DOHH2 (cell line): ENCODE measurements around the gene ERN1.

Experiments used
- H3F3A ChIP-seq: fragments of 200-600 bp; sonication (generic), shearing (Covaris generic); 2 replicates; pipeline ENCODE4 v1.6.0; 2016; ENCODE audit warnings: antibody characterized with exemption, mild to moderate bottlenecking; ENCODE audit not compliant: control insufficient read depth, insufficient read depth
- H3K27ac ChIP-seq: fragments of 200-600 bp; sonication (generic); 2 replicates; pipeline ENCODE4 v1.5.1; 2014; ENCODE audit warnings: low read depth, mild to moderate bottlenecking, low read length, moderate library complexity
- H3K27me3 ChIP-seq: fragments of 200-600 bp; sonication (generic); 2 replicates; pipeline ENCODE4 v1.6.1; 2014; ENCODE audit warnings: mild to moderate bottlenecking, low read length, mixed read lengths; ENCODE audit not compliant: control insufficient read depth
- H3K36me3 ChIP-seq: fragments of 200-600 bp; sonication (generic); 2 replicates; pipeline ENCODE4 v1.6.1; 2014; ENCODE audit warnings: mild to moderate bottlenecking, low read length, moderate library complexity, mixed read lengths; ENCODE audit not compliant: control insufficient read depth
- H3K4me1 ChIP-seq: fragments of 200-600 bp; sonication (generic); 2 replicates; pipeline ENCODE4 v1.6.1; 2014; ENCODE audit warnings: mild to moderate bottlenecking, low read length, mixed read lengths; ENCODE audit not compliant: control insufficient read depth
- H3K4me2 ChIP-seq: fragments of 200-600 bp; sonication (generic); 2 replicates; pipeline ENCODE4 v1.6.0; 2014; ENCODE audit warnings: mild to moderate bottlenecking, low read length, moderate library complexity
- H3K4me3 ChIP-seq: fragments of 200-600 bp; sonication (generic); 2 replicates; pipeline ENCODE4 v1.5.1; 2014; ENCODE audit warnings: mild to moderate bottlenecking, low read length, mixed read lengths
- H3K79me2 ChIP-seq: fragments of 200-600 bp; sonication (generic); 2 replicates; pipeline ENCODE4 v1.6.1; 2014; ENCODE audit warnings: mild to moderate bottlenecking, low read length, mixed read lengths; ENCODE audit not compliant: control insufficient read depth
- H3K9me2 ChIP-seq: fragments of 200-600 bp; sonication (generic); replicated peaks from 2 replicates; pipeline ENCODE4 v1.6.1; 2014; ENCODE audit warnings: mild to moderate bottlenecking, low read length, mixed read lengths; ENCODE audit not compliant: control insufficient read depth
- H3K9me3 ChIP-seq: fragments of 200-600 bp; sonication (generic); 2 replicates; pipeline ENCODE4 v1.6.1; 2014; ENCODE audit warnings: antibody characterized with exemption, low read length, mixed read lengths; ENCODE audit not compliant: control insufficient read depth, insufficient read depth
- H4K20me1 ChIP-seq: fragments of 200-600 bp; sonication (generic); 2 replicates; pipeline ENCODE4 v1.6.0; 2014; ENCODE audit warnings: low read depth, mild to moderate bottlenecking, antibody characterized with exemption, low read length, moderate library complexity; ENCODE audit not compliant: control insufficient read depth, insufficient read depth
- CTCF ChIP-seq: fragments of 200-600 bp; sonication (generic); IDR thresholded peaks from one replicate; pipeline ENCODE4 v1.5.1; 2014; ENCODE audit warnings: antibody characterized with exemption, mild to moderate bottlenecking, low read depth, low read length; ENCODE audit not compliant: poor library complexity, severe bottlenecking
- EZH2phosphoT487 ChIP-seq: fragments of 200-600 bp; sonication (generic); IDR thresholded peaks from 2 replicates; pipeline ENCODE4 v1.6.1; 2017; ENCODE audit warnings: borderline replicate concordance, mild to moderate bottlenecking, antibody characterized with exemption, low read length, moderate library complexity, mixed read lengths

Gene ERN1

DNA sequence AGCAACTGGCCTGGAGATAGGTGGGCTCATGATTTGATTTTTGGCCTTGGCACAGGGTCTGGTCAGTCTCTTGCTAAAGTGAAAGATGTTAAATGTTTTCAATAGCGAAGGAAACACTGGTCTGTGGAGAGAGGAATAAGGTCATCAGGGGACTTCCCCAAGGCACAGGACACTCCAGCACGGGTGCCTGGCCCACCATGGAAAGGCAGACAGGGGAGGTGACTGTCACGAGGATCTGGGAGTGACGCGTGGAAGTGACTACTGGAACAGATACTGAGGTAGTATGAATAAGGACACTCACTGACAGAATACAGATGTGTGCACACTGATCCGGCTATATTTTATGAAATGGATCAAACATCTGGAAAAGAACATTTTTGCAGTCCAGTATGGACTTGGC is 92.8 kb downstream of the ERN1 start:
- Histone ChIP-seq H3F3A (no peaks in the 10 kb centered on the region), H3K79me2 (no peaks in the 10 kb centered on the region), H3K4me1 (no peaks in the 10 kb centered on the region), H3K9me3 (no peaks in the 10 kb centered on the region), H3K4me3 (no peak overlapping the region), H3K4me2 (no peak overlapping the region), H3K27me3 (0 out of 2 replicates have a peak, but pooled peaks cover 3% of the 10 kb centered on the region), H3K36me3 (no peaks in the 10 kb centered on the region), H3K27ac (no peak overlapping the region), H4K20me1 (no peaks in the 10 kb centered on the region), H3K9me2 (no peaks in the 10 kb centered on the region)
- no peak for TF ChIP-seq EZH2phosphoT487

DNA sequence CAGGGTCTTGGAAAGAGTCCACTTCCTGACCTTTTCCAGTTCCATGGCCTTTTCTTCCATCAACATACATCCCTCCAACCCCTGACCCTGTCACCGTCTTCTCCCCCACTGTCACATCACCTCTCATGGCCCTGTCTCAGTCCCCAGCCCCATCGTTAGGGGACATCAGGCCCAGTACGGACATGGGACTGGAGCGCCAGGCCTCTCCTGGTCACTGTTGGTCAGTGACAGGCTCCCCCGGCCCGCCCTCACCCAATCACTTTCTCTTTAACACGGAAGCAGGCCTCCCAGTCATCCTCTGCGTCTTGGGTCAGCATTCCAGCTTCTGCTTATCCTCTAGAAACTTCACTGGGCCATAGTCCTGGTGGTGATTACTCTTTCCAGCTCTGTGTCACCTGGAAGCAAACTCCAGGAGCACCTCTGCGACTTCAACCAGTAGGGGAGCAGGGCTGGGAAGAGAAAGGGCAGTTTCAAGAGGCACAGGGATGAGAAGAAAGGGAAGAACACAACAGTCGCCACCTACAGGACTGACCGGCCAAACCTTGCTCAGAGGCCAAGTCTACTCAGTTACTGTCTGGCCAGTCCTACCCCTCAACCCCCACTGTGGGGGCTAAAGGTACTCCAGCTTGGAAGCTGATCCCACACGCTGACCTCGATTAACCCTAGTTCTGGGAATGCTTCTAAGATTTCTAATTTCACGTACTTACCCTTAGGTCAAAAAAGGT is 93.6 kb downstream of the ERN1 start:
- Histone ChIP-seq H3K9me3 (no peaks in the 10 kb centered on the region), H3K27ac (no peak overlapping the region), H4K20me1 (no peaks in the 10 kb centered on the region), H3K4me1 (no peaks in the 10 kb centered on the region), H3K36me3 (no peaks in the 10 kb centered on the region), H3K79me2 (no peaks in the 10 kb centered on the region), H3K4me2 (no peak overlapping the region), H3K9me2 (no peaks in the 10 kb centered on the region), H3F3A (no peaks in the 10 kb centered on the region), H3K27me3 (0 out of 2 replicates have a peak, but pooled peaks cover 3% of the 10 kb centered on the region), H3K4me3 (no peak overlapping the region)
- TF ChIP-seq EZH2phosphoT487: no peak
- peak; percentile 24 for TF ChIP-seq CTCF

- Histone ChIP-seq H3K27me3 (0 out of 2 replicates have a peak, but pooled peaks cover 3% of the 10 kb centered on the region), H3F3A (no peaks in the 10 kb centered on the region)
These were observed 97.9 kb downstream of the ERN1 start for GRCh38 chr17:64032081-64032480.

More at GRCh38 chr17:64032081-64032480, 97.9 kb downstream of the ERN1 start:
- Histone ChIP-seq H3K79me2 (no peaks in the 10 kb centered on the region), H3K4me2 (no peak overlapping the region), H3K9me3 (no peaks in the 10 kb centered on the region), H3K9me2 (no peaks in the 10 kb centered on the region), H4K20me1 (no peaks in the 10 kb centered on the region), H3K36me3 (no peaks in the 10 kb centered on the region), H3K4me1 (peaks cover 9% of the 10 kb centered on the region), H3K4me3 (no peak overlapping the region), H3K27ac (no peak overlapping the region)
- TF ChIP-seq CTCF: no peak
- no peak for TF ChIP-seq EZH2phosphoT487
